K562 (cell line): ENCODE results near the gene DYRK1A.

Source experiments
- CTCF ChIP-seq, 3 experiments: IDR thresholded peaks in 2 of 3; conservative IDR thresholded peaks in 1 of 3; 2 replicates each; pipeline ENCODE4 v1.5.1; 2011 to 2012; ENCODE audit warnings: low read length in 3 of 3, mild to moderate bottlenecking in 3 of 3, control low read depth in 2 of 3, improper control_type of control experiment in 1 of 3, inconsistent platforms in 1 of 3, low read depth in 1 of 3, mixed read lengths in 1 of 3, moderate library complexity in 1 of 3; ENCODE audit not compliant: insufficient read depth in 2 of 3
- MLLT1 ChIP-seq, 2 experiments: fragments of 450-650 bp; IDR thresholded peaks; 2 replicates each; pipeline ENCODE4 v1.6.1; 2016
- REST ChIP-seq, 2 experiments: fragments of 450-650 bp; formaldehyde crosslinking in 1 of 2; IDR thresholded peaks; 2 replicates each; pipeline versions ENCODE4 v1.4.0 to v1.6.1; 2014 to 2020; ENCODE audit warnings: mild to moderate bottlenecking in 2 of 2, borderline replicate concordance in 1 of 2, low read depth in 1 of 2
- ZNF253 ChIP-seq: fragments of 250-450 bp; sonication (Bioruptor Pico); conservative IDR thresholded peaks from 2 replicates; pipeline ENCODE4 v1.6.1; 2021; ENCODE audit warnings: mild to moderate bottlenecking
- ZNF780A ChIP-seq: fragments of 250-450 bp; sonication (Bioruptor Pico); IDR thresholded peaks from 2 replicates; pipeline ENCODE4 v1.5.0; 2021; ENCODE audit warnings: mild to moderate bottlenecking

- TF ChIP-seq REST (IDR thresholded peaks at IDR 0.05; ENCODE audit: borderline replicate concordance) (no peak), REST (CRISPR knock-in tag; IDR thresholded peaks at IDR 0.05; ENCODE audit: low read depth) (no peak), CTCF (IDR thresholded peaks at IDR 0.05 in 2 of 3, conservative IDR thresholded peaks at IDR 0.05 in 1 of 3; ENCODE audit: insufficient read depth in 2 of 3, low read depth in 1 of 3, low read length in 3 of 3) (no peak), ZNF253 (CRISPR knock-in tag) (no peak), MLLT1 (IDR thresholded peaks at IDR 0.05) (no peak), ZNF780A (CRISPR knock-in tag) (no peak)
Measured at GRCh38 chr21:37437376-37438080, 71.0 kb downstream of the DYRK1A start.
